GM21360 (cell line): ENCODE data around the gene ARHGAP15.

ENCODE experiments used
- ATAC-seq: cut with Tn5 transposase; IDR thresholded peaks from one replicate; pipeline ENCODE4 v1.9.1; 2021; ENCODE audit warnings: mild to moderate bottlenecking, moderate library complexity; ENCODE audit not compliant: unreplicated experiment

The ARHGAP15 gene

DNA sequence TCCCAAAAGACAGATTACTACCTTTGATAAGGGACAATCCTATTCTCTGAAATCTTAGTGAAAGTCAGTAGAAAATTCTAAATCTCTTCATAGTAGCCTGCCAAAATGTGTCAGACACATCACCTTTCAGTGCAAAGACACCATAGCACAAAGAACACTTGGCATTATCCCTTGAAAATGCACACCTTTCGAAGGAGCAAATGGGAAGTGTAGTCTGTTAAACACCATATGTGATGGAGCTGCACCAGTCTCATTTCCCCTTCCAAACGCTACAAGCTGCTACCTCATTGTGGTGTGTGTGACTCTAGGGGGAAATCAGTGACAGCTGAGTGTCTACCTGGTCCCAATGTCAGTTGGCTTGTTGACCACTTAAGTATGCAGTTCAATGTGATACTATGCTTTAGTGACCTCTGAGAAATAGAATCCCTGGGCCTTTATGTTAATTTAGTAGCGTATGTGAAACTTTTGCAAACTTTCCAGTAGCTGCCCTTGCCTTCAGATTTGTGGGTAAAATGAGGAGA, 551.7 kb downstream of the ARHGAP15 start:
- ATAC-seq = no peak

DNA sequence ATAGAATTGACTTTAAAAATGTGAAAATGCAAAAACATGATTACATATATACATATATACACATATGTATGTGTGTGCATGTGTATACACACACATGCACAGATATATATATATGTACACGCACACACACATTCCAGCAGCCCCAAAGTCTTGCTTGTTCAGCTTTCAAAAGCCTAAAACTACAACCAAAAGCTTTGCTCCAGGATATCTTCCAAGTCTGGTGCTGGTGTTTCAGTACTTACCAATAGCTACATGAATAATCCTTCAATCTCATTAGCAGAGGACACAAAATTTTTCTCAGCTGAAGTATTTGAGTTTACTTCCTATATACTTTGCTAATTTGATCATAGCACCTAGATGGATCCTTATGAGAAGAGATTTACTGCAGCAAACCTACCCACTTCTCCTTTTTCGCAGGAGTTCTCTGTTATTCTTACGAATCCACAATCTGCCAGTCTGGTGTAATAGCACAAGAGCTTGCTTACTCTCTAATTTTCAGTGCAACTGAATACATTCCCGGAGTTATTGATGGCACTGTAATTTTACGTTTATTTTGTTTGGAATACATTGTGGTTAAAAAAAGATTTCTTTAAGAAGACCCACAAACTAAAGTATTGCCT, 553.3 kb downstream of the ARHGAP15 start:
- no peak for ATAC-seq

DNA sequence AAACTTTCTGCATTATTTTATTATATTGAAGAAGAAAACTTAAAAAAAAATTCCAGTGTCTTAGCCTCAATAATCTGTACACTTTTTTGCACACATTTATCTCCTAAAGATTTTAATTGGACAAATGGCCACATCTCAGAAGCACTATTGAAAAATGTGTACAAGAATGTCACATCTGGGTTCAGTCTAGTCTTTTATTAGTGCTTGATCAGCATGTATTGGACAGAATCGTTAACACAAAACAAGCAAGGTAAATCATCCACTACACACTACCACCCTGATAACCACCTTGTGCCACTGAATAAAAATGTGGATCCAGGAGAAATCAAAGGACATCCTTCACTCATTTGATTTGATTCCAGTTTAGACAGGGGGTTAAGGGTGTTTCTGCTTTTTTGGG, 554.8 kb downstream of the ARHGAP15 start:
- no peak for ATAC-seq

DNA sequence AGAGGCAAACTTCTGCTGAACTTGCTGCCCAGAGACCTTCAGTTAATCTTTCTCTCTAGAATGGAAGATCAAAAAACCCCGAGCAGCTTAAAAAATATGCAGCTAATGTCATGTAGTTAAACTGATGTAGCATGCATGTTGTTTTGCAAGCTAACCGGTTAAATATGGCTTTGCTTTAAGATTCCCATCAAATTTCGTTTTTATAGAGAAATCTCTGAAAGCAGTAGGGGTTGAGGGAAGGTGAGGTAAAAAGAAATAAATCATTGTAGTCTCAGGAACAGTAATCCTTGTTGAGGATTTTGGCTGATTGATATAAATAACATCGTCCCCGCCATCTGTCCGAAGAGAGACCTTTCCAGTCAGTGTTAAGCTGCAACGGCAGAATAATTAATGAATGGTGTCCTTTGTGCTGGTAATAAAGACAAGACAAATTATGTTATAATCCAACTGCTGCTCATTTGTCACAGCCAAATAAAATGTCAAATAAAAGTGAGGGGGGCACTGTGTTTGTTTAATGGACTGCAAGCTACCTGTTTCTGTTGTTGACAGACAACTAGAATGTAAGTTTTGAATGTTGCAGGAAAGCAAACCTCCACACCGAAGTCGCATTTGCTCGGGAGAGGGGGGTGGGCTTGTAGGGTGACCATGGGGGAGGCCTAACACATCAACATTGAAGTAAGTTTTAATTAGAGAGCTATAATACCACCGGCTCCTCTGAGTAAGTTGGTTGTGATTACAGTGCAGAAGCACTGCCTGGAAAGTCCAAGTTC, 555.5 kb downstream of the ARHGAP15 start:
- no peak for ATAC-seq

DNA sequence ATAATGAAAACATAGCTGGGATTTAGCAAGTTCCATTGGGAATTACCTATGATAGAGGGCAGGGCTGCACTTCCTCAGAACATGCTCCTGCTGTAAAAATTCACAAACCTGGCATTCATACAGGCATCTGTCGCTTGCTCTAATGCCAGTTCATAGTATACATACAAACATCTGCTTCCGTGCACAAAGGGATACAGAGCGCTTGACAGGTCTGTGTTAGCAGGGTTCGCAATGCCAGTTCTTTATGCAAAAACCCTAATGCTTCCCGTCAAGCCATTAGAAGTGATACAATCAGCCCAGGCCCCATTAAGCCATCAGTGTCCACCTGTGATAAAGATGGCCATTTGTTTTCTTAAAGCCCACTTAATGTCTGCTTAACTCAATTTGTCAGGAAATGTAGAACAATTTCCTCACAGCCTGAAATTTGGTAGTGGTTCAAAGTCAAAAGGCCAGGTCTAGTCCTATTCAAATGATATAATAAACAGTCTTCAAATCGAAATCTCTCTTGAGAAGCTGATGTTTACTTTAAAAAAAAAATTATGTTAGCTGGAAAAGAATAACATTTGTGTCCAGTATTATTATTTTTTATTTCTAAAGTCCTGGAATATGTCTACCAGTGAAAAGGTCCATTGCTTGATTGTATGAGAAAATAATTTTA, 556.3 kb downstream of the ARHGAP15 start:
- no peak for ATAC-seq

DNA sequence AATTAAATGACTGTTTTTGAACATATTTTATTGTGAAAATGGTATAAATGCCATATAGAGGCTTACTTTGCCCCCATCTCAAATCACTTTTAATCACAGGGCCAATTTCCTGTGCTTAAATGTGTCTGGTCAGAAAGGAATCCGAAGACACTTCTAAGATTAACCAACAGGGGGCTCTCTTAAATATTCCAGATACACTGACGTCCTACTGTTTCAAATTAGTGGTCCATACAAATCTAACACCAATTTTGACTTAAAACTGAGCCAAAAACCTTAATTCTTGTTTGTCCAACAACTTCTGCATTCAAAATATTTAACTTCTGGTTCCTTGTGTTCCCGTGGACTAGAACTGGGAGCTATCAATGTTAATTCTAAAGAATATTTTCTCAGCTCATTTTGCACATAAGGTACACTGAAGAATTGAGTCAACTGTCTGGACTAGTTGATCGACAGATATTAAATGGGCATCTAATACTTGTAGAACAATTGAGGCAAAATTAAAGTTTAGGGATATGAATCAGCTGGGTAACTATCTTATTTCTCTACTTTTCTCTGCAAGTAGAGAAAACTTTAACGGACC, 557.5 kb downstream of the ARHGAP15 start:
- ATAC-seq = no peak

DNA sequence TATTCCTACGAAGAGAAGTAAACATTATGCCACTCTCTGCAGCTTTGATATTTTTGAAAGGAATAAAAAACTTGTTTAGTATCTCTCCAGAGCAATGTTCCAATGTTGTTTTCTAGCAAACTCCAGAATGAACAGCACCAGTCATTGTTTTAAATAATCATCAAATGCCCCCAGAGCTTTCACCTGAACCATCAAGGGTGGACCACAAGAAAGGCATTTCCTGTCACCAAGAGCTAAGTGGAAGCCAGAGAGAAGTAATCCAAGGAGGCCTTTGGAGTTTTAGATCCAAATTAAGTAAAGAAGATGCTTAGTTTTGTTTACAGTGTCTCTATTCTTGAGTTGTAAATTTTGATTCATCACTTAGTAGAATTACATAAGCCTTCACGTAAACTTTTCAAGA, 559.0 kb downstream of the ARHGAP15 start:
- ATAC-seq = no peak

DNA sequence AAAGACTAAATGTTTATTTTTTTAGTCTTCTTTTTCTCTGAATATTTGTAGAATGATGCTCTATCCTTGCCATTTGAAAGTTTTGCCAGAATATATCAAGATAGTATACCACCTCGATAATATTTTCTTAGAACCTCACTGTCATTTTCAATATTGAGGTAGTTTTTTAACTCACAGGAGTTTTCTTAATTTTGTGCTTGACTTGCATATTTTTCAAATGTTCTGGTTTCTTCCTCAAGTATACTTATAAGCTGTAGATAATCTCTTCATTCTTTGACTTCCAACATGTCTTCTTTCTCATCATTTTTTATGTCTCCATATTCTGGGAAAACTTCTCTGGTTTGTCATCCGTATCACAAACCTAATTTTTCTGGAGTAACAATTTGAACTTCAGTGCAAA, 559.6 kb downstream of the ARHGAP15 start:
- no peak for ATAC-seq

DNA sequence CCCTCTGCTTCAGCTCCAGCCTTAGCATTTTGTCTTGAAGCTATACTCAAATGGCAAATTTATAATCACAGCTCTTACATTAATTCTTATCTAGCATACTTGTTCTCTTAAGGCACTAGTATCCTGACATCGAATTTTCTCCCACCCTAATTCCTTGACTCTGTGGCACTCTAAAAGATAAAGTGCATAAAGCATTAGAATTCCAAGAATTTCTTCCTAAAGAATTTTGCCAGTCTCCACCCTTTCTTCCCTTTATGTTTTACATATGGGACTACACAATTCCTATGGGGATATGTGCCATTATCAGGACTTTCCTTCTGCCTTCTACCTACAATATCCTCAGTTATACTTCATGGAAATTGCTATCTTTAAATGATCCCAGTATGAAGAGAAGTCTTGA, 560.3 kb downstream of the ARHGAP15 start:
- ATAC-seq = no peak

DNA sequence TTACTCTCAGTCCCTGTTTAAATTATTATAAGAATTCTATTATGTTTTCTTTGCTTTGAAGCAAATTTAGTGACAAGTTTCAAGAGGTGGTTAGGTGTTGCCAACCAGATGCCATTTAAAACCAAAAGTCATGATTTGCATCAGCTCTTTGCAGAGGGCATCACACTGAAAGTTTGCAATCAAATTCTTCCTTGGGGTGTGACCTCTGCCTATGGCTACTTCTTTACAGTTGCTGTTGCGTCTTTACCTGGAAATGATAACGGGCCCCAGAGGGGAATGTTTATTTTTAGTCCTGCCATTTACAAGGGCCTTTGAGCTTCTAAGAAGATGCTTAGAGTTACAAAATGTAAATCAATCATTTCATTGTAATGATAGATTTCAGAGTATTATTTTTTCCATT, 561.0 kb downstream of the ARHGAP15 start:
- no peak for ATAC-seq

DNA sequence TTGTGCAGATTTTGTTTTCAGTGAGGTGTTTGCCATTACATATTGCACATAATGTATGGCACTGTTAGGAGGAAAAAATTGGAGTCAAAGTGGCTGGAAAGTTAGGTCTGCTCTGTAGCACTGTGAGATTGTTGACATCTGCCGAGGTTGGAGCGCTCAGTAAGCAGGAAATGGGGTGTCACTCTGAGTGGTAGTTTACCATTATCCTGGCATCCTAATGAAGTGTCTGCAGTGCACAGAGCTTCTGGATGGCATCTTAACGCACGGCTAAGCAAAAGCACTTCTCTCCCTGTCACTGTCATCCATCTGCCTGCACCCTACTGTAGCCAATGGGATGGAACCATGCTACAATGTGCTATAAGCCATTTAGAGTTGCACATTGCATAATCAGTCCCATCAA, 561.9 kb downstream of the ARHGAP15 start:
- ATAC-seq = no peak

DNA sequence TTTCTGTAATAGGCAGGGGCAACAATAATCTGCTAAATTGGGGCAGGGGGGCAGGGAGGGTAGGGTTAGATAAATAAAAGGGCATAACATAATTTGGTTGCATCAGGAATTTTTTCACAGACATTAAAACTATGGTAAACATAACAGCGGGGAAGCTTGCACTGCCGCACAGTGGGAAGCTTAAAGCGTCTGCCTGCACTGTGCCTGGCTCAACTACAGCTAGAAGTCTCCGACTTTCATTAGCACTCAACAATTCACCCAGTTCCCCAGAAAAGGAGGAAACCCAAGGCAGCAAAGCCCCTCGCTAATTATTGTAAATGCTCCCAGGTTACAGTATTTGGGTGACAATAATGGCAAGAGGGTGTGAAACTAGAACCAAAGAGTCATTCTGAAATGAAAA, 562.9 kb downstream of the ARHGAP15 start:
- ATAC-seq = no peak

DNA sequence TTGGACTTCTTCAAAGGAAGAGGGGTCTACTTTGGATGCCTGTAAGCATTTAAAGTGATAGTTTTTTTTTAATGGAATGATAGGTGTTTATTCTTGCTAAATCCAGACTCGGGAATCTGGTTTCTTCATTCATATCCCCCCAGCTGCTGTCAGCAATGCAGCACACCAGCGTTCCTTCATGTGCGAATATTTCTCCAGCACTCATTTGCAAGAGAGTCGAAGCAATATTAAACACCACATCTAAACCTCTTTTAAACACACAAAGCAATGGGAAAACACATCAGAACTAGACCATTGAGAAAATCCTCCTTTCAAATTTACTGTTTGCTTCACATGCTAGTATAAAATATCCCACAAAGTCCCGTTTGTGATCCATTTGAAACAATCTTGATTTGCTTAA, 563.7 kb downstream of the ARHGAP15 start:
- ATAC-seq = no peak

DNA sequence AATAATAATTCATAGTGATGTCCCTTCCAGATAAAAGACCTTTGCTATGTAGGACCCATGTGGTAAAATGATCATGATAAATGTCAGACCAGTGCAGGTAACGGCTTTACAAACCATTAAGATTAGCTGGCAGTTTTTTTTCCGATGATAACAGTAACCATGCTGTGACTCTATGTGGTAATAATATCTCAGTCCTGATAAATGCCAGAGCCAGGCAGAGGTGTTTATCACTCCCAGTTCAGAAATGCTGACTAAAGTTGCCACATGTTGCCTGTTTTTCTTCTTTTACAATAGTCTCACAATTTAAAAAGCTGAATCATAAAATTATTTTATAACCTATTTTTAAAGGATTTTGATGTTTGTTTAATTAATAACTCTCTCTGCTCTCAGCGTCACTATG, 565.1 kb downstream of the ARHGAP15 start:
- no peak for ATAC-seq

DNA sequence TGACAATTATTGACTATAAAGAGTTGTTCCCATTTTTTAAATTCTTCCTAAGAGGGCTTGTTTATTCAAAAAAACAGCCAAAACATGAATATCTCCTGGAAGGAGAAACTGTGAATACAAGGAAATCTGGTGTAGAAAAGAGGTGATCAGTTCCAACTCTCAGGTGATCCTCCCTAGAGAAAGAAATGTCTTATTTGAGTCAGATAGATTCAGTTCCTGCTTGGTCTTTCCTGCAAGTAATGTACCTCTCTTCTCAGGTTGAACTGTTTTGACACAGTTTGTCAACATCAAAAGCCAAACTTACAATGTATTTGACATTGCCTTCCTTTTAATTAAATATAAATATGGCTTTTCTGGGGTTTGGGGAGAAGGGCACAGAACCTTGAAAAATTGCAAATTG, 567.4 kb downstream of the ARHGAP15 start:
- ATAC-seq = peak; percentile 68

DNA sequence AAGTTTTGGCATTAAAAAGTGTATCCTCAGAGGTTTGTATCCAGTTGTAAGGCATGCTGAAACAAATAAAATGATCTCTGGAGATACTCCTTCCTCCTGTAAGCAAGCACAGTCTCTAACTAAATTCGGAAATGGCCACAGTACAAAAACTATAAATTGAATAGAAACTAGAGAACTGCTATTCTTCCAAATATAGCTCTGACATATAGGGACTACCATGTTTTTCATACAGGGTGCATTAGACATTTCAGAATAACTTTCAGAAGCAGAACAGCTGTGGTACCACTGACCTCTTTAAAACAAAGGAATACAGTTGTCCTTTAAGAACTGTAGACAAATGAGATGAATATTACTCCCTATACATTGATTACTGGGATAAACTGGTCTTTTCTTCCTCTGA, 568.5 kb downstream of the ARHGAP15 start:
- peak; percentile 63 for ATAC-seq

DNA sequence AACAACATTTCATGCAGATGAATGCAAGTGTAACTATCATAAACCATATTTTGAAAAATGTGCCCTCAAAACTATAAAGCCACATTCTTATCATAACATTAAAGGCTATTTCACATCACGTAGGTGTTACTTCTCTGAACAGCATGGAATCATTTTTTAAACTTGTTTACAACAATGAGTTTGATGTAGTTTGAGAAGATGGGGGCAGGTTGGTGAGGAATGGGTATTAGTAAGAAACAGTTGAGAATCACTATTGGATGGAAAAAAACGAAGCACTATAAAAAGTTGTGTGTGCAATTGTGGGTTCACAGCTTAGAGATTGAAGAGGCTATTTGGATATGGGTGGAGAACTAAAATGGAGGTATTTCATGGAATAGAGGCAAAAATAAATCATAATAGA, 569.1 kb downstream of the ARHGAP15 start:
- ATAC-seq = no peak

DNA sequence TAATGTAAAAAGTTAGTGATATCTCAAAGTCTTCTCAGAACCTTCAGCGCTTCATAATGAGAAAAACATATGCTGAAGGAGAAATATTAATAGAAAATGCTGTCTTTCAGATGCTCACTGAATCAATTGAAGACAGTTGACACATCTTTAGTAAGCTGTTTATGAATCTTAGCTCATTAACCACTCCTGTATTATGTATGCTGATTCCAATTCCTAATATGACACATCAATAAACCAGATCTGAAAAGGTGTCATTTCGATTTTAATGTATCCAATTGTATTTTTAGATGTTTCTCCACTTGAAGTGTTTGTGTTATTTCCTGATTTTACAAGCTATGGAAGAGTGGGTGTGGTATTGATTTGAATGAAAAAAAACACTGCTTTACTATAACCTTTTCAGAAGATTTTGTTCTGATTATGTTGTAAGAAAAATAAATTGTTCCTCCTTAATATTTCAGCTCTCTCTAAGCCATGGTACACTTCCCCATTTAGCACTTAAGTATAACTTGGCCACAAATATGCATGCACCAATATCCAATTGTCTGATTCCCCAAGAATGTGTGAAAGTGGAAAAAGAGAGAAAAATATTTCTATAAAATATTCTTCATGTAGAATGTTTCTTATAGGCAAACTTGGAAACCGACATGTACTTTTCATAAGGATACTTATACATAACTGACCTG, 569.8 kb downstream of the ARHGAP15 start:
- no peak for ATAC-seq

DNA sequence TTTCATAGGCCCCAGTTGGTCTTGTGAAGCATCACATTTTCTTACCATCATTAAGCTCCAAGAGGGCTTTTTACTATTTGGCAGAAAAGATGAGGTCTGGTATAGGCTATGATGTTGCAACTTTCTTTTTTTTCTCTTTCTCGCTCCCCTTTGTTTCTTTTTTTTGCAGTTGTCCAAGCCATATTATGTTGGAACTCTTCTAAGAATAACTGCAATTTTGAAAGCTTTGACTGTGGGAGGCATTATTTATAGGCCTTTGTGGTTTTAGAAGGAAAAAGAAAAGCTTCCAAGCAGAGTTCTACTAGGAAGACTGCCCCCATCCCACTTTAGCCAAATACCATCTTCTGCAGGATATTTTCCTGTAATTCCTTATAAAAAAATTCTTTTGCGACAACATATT, 571.6 kb downstream of the ARHGAP15 start:
- ATAC-seq = no peak

DNA sequence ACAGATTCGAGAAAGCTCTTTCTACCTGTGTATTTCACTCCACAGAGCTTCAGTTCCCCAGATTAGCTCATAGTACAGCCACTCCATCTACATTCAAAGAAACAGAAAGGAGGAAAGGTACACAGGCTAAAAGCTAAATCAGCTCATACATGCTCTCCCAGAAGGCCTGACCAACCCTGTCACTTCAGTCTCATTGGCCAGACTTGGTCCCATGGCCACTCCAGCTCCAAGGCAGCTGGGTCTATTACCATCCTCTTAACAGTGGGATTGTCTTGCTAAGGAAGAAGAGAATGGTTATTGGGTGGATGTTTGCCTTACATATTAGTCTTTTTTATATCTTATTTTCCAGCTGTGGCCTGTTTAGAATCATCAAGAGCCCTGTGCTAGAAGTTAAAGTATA, 572.6 kb downstream of the ARHGAP15 start:
- ATAC-seq = no peak

DNA sequence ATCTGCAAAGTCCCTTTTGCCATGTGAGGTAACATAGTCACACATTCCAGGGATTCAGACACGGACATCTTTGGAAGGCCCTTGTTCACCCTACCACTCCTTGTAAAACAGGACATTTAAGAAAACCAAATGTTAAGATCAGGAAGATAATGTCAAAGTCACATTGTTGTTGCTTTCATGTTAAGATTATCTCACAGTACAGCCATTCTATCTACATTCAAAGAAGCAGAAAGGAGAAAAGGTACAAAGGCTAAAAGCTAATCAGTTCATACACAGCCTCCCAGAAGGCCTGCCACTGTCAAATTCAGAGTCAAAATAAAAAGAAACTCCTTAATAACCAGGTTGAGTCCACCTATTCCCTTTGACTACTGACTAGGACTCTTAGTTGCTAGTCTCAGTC, 573.7 kb downstream of the ARHGAP15 start:
- ATAC-seq = no peak
